Measurements from ENCODE around the gene NUDCD3. TPM values are rescaled to one million over a fixed set of nuclear protein-coding genes. Genes with fewer than 3 reads are reported as not detected.

NUDCD3 gene
- total RNA-seq, 1 experiment from 2014 or later: 94.6 TPM

- BruUV-seq (replicated peaks): no TSS peak
- peaks cover 22% of the 10 kb centered on the region for H3K79me2 ChIP-seq (ENCODE audit: insufficient read depth, low read length)
- CTCF ChIA-PET: no interaction called here
Measured at GRCh38 chr7:44416941-44417340, 73.5 kb downstream of the NUDCD3 start.

GRCh38 chr7:44415510-44415909 lies 74.9 kb downstream of the NUDCD3 start:
- POLR2A ChIA-PET: no interaction called here
- H3K9me3 ChIP-seq (ENCODE audit: control insufficient read depth in 1 of 2, insufficient read depth in 1 of 2, low read depth in 1 of 2, low read length in 2 of 2): peaks cover 0 to 5% of the 10 kb centered on the region in 2 experiments; a peak in 1 of 4 replicates
- H3K9ac ChIP-seq (ENCODE audit: low read length): 0 out of 2 replicates have a peak overlapping the region, but pooled peaks have one; percentile 5
- no peaks in the 10 kb centered on the region for H3K9me2 ChIP-seq (ENCODE audit: insufficient read depth)
- intact Hi-C loops (cut with micrococcal nuclease): no loop called here
- peaks cover 0 to 13% of the 10 kb centered on the region in 2 experiments; a peak in 1 of 4 replicates for H3K36me3 ChIP-seq (ENCODE audit: control insufficient read depth in 1 of 2, insufficient read depth in 2 of 2, low read length in 2 of 2)
- H3K79me2 ChIP-seq (ENCODE audit: insufficient read depth, low read length): peaks cover 22% of the 10 kb centered on the region
- no peak for ATAC-seq
- peaks cover 4% of the 10 kb centered on the region; the same call in 1 of the 2 replicates for H4K20me1 ChIP-seq (ENCODE audit: insufficient read depth)
- no peaks in the 10 kb centered on the region for H3K27me3 ChIP-seq (ENCODE audit: insufficient read depth, low read length)
- DNase-seq (ENCODE audit: low read depth, low spot score): no peak
- no peak overlapping the region for H2AFZ ChIP-seq (ENCODE audit: low read depth, low read length, poor library complexity, severe bottlenecking)
- peak overlapping the region; percentile 54 for H3K4me2 ChIP-seq (ENCODE audit: low read length)
- no TSS peak for BruUV-seq (replicated peaks)
- RAD21 ChIA-PET (ENCODE audit: low non-redundant PET in 1 of 2, low total read pairs in 2 of 2, uncharacterized antibody in 2 of 2, unreplicated experiment in 2 of 2): no interaction called here
- H3K4me1 ChIP-seq (ENCODE audit: control insufficient read depth in 1 of 2, insufficient read depth in 2 of 2, low read length in 2 of 2): peaks cover 9 to 21% of the 10 kb centered on the region in 2 experiments; a peak in 3 of 4 replicates
- H3K4me3 ChIP-seq (replicated peaks in 1 of 2; ENCODE audit: low read depth in 1 of 2, low read length in 2 of 2): peak overlapping the region in 1 of 2 experiments; percentile 12; a peak in 1 of 4 replicates
- CTCF ChIA-PET: no interaction called here
- H3K27ac ChIP-seq (ENCODE audit: low read depth, low read length): no peak overlapping the region
- TF ChIP-seq CTCF (IDR thresholded peaks at IDR 0.05 in 2 of 3, conservative IDR thresholded peaks at IDR 0.05 in 1 of 3; ENCODE audit: borderline replicate concordance in 1 of 3, insufficient read depth in 1 of 3, low read depth in 2 of 3, low read length in 2 of 3) (no peak), JUND (IDR thresholded peaks at IDR 0.05) (no peak), ZNF274 (IDR thresholded peaks at IDR 0.05; ENCODE audit: low read depth, low read length) (no peak), SP1 (IDR thresholded peaks at IDR 0.05; ENCODE audit: low read depth) (no peak), EZH2 (IDR thresholded peaks at IDR 0.05) (no peak), POLR2AphosphoS5 (IDR thresholded peaks at IDR 0.05; ENCODE audit: low read depth, low read length) (no peak), SRF (IDR thresholded peaks at IDR 0.05; ENCODE audit: low read depth) (no peak), REST (IDR thresholded peaks at IDR 0.05; ENCODE audit: low read depth) (no peak), YY1 (IDR thresholded peaks at IDR 0.05; ENCODE audit: extremely low read depth, insufficient replicate concordance, low read depth, low read length) (no peak), EGR1 (IDR thresholded peaks at IDR 0.05; ENCODE audit: low read depth) (no peak), ELF1 (IDR thresholded peaks at IDR 0.05; ENCODE audit: borderline replicate concordance, low read depth) (no peak), POLR2A (IDR thresholded peaks at IDR 0.05; ENCODE audit: borderline replicate concordance, extremely low read depth, insufficient read depth, insufficient read length) (no peak), MAX (IDR thresholded peaks at IDR 0.05) (no peak), ATF3 (IDR thresholded peaks at IDR 0.05) (no peak)

More at GRCh38 chr7:44416941-44417340, 73.5 kb downstream of the NUDCD3 start:
- Histone ChIP-seq H3K9me3 (ENCODE audit: control insufficient read depth in 1 of 2, insufficient read depth in 1 of 2, low read depth in 1 of 2, low read length in 2 of 2) (no peaks in the 10 kb centered on the region; a peak in 1 of 4 replicates), H2AFZ (ENCODE audit: low read depth, low read length, poor library complexity, severe bottlenecking) (no peak overlapping the region), H3K27me3 (ENCODE audit: insufficient read depth, low read length) (no peaks in the 10 kb centered on the region), H3K27ac (ENCODE audit: low read depth, low read length) (no peak overlapping the region), H3K9ac (ENCODE audit: low read length) (no peak overlapping the region), H3K9me2 (ENCODE audit: insufficient read depth) (no peaks in the 10 kb centered on the region), H4K20me1 (ENCODE audit: insufficient read depth) (no peaks in the 10 kb centered on the region), H3K36me3 (ENCODE audit: control insufficient read depth in 1 of 2, insufficient read depth in 2 of 2, low read length in 2 of 2) (peaks cover 0 to 4% of the 10 kb centered on the region in 2 experiments; a peak in 1 of 4 replicates), H3K4me2 (ENCODE audit: low read length) (no peak overlapping the region), H3K4me1 (ENCODE audit: control insufficient read depth in 1 of 2, insufficient read depth in 2 of 2, low read length in 2 of 2) (peaks cover 9 to 21% of the 10 kb centered on the region in 2 experiments; a peak in 3 of 4 replicates), H3K4me3 (replicated peaks in 1 of 2; ENCODE audit: low read depth in 1 of 2, low read length in 2 of 2) (no peak overlapping the region)
- RAD21 ChIA-PET (ENCODE audit: low non-redundant PET in 1 of 2, low total read pairs in 2 of 2, uncharacterized antibody in 2 of 2, unreplicated experiment in 2 of 2): no interaction called here
- TF ChIP-seq EZH2 (IDR thresholded peaks at IDR 0.05) (no peak), MAX (IDR thresholded peaks at IDR 0.05) (no peak)
- intact Hi-C loops (cut with micrococcal nuclease): no loop called here
- POLR2A ChIA-PET: no interaction called here
- DNase-seq (ENCODE audit: low read depth, low spot score): no peak
- ATAC-seq: no peak
